ENCODE data around the gene KLHL25.

The KLHL25 gene

GRCh38 chr15:85769182-85769900, 25.4 kb downstream of the KLHL25 start:
- DNase-seq (ENCODE audit: low spot score) = no peak
- no peak overlapping the region for H3K27ac ChIP-seq
- no peak overlapping the region for H3K4me3 ChIP-seq
- TF ChIP-seq, protein P1, sequence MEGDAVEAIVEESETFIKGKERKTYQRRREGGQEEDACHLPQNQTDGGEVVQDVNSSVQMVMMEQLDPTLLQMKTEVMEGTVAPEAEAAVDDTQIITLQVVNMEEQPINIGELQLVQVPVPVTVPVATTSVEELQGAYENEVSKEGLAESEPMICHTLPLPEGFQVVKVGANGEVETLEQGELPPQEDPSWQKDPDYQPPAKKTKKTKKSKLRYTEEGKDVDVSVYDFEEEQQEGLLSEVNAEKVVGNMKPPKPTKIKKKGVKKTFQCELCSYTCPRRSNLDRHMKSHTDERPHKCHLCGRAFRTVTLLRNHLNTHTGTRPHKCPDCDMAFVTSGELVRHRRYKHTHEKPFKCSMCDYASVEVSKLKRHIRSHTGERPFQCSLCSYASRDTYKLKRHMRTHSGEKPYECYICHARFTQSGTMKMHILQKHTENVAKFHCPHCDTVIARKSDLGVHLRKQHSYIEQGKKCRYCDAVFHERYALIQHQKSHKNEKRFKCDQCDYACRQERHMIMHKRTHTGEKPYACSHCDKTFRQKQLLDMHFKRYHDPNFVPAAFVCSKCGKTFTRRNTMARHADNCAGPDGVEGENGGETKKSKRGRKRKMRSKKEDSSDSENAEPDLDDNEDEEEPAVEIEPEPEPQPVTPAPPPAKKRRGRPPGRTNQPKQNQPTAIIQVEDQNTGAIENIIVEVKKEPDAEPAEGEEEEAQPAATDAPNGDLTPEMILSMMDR (IDR thresholded peaks at IDR 0.05) = no peak

GRCh38 chr15:85768595-85769168, 26.0 kb downstream of the KLHL25 start:
- no peak overlapping the region for H3K27ac ChIP-seq
- DNase-seq (ENCODE audit: low spot score) = no peak
- no peak overlapping the region for H3K4me3 ChIP-seq
- TF ChIP-seq, protein P1 (IDR thresholded peaks at IDR 0.05) = no peak

GRCh38 chr15:85767785-85768529, 26.8 kb downstream of the KLHL25 start:
- no peak overlapping the region for H3K4me3 ChIP-seq
- no peak overlapping the region for H3K27ac ChIP-seq
- TF ChIP-seq, protein P1 (IDR thresholded peaks at IDR 0.05) = no peak
- no peak for DNase-seq (ENCODE audit: low spot score)

- no peak overlapping the region for H3K4me3 ChIP-seq
- TF ChIP-seq, protein P1 (IDR thresholded peaks at IDR 0.05) = no peak
- peak overlapping the region in 1 of 2 donors; percentile 32 for H3K27ac ChIP-seq
- no peak for DNase-seq (ENCODE audit: low spot score)
Observed at GRCh38 chr15:85766001-85766831, 28.5 kb downstream of the KLHL25 start.

GRCh38 chr15:85764649-85765277, 30.0 kb downstream of the KLHL25 start:
- no peak for DNase-seq (ENCODE audit: low spot score)
- peak overlapping the region; percentile 1 to 27 for H3K27ac ChIP-seq
- H3K4me3 ChIP-seq = no peak overlapping the region
- TF ChIP-seq, protein P1 (IDR thresholded peaks at IDR 0.05) = no peak
